HUDEP-2 (cell line): ENCODE data around the gene ZBTB47.

Experiments used
- DNase-seq, 76 experiments: peaks; one replicate each; lab custom pipeline; 2025; ENCODE audit not compliant: unreplicated experiment in 76 of 76; lab: John Stamatoyannopoulos, UW

Gene ZBTB47

GRCh38 chr3:42696356-42697288 is 43.1 kb downstream of the ZBTB47 start:
- DNase-seq, result no peak

GRCh38 chr3:42697289-42698051 is 44.0 kb downstream of the ZBTB47 start:
- no peak for DNase-seq

GRCh38 chr3:42698216-42698910 is 44.9 kb downstream of the ZBTB47 start:
- DNase-seq, result no peak

- DNase-seq, result no peak
Observed at GRCh38 chr3:42698911-42699230, 45.4 kb downstream of the ZBTB47 start.

GRCh38 chr3:42699511-42699971 is 46.0 kb downstream of the ZBTB47 start:
- no peak for DNase-seq

- no peak for DNase-seq
Observed at GRCh38 chr3:42700366-42701288, 47.1 kb downstream of the ZBTB47 start.

- DNase-seq, result peak in 55 of 76 experiments; percentile 5 to 66 (median 38)
Observed at GRCh38 chr3:42701371-42702065, 48.0 kb downstream of the ZBTB47 start.

GRCh38 chr3:42702066-42702951 is 48.8 kb downstream of the ZBTB47 start, which contains the start of gene HHATL:
TSS of gene HHATL (minus strand) at chr3:42702798. CDS start at chr3:42700826, 1,972 bp downstream.
- no peak for DNase-seq

GRCh38 chr3:42702982-42703694 is 49.6 kb downstream of the ZBTB47 start:
- no peak for DNase-seq

- DNase-seq, result no peak
Observed at GRCh38 chr3:42703695-42704025, 50.2 kb downstream of the ZBTB47 start.

- no peak for DNase-seq
Observed at GRCh38 chr3:42704136-42704841, 50.8 kb downstream of the ZBTB47 start.

- DNase-seq, result no peak
Observed at GRCh38 chr3:42705058-42705767, 51.7 kb downstream of the ZBTB47 start.

GRCh38 chr3:42705962-42706585 is 52.6 kb downstream of the ZBTB47 start:
- DNase-seq, result no peak

- DNase-seq, result no peak
Observed at GRCh38 chr3:42706721-42707619, 53.5 kb downstream of the ZBTB47 start.
